HG03139 (cell line): ENCODE results near the gene OBSCN.

Experiments
- ATAC-seq: cut with Tn5 transposase; IDR thresholded peaks from one replicate; pipeline ENCODE4 v1.9.1; 2021; ENCODE audit not compliant: unreplicated experiment

OBSCN gene

DNA sequence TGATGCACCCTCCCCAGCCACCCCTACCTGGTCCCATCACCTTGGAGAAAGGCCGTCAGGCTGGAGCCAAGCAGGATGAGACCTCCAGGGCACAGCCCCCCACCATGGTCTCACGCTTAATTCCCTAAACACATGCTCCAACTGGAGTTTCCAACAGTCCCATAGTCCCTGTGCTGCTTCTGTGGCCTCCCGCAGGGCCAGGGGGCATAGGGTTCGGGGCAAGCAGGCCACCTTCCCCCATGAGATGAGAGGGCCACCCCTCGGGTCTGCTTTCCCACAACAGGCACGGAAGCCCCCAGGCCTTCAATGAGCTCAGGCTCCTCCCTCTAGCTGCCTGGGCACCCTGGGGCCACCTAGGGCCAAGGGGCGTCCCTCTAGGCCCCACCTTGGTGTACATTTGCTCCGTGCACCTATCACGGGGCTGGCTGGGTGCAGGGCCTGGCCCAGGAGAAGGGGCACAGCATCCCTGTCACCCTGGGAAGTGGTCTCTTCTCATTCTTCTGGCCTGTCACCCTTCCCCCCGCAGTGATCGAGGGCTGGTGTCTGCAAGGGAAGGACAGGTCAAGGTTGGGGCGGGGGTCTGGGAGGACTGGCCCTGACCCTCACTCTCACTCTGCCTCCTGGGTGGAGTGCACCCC, 156.3 kb downstream of the OBSCN start:
- no peak for ATAC-seq

DNA sequence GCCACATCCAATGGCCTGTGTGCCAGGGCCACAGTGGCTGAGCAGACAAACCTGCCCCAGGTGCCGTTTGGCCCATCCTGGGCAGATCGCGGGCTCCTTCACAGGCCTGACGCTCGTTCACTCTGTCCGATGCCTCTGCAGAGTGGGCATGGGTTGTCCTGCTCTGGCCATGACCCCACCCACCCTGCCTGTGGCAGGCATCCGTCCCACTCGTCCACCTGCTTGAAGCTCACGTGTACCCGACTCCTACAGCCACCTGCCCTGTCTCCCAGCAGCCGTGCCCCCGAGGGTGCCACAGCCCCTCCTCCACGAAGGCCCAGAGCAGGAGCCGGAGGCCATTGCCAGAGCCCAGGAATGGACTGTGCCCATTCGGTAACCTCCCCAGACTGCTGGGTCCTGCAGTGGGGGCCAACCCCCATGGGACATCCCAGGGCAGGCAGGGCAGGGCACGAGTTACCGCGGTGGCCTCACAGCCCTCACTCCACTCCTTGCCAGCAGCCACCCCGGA, 156.9 kb downstream of the OBSCN start:
- no peak for ATAC-seq

DNA sequence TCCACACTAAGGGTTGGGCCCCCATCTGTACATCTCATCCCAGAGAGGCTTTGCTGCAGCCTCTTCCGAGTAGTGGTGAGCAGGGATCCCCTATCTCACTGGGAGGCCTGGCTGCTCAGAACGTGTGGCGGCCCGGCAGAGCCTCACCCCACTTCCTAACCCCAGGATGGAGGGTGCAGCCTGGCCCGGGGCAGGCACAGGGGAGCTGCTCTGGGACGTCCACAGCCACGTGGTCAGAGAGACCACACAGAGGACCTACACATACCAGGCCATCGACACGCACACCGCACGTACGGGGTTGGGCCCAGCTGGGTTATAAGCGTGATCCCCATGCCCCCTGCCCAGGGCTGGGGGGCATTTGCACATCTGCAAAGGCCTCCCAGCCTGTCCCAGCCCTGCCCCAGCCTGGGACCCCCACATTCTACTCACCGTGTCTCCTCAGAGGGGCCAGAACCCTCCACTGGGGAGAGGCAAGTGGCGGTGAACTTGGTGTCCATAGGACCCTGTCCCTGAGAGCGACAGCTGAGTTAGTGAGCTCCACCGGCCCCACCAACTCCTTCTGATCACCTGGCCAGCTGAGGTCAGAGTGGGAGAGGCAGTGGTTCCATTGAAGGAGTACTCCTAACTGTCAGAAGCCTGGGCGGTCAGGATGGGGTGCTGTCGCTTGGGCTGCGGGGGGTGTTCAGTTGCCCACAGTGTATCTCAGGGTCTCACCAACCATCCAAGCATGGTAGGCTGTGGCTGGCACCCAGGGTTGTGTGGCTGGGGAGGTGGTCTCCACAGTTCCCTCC, 157.6 kb downstream of the OBSCN start:
- ATAC-seq = no peak

- ATAC-seq = no peak
Observed at GRCh38 chr1:228366062-228366865, 158.4 kb downstream of the OBSCN start.

GRCh38 chr1:228366866-228367741, 159.3 kb downstream of the OBSCN start:
- no peak for ATAC-seq

DNA sequence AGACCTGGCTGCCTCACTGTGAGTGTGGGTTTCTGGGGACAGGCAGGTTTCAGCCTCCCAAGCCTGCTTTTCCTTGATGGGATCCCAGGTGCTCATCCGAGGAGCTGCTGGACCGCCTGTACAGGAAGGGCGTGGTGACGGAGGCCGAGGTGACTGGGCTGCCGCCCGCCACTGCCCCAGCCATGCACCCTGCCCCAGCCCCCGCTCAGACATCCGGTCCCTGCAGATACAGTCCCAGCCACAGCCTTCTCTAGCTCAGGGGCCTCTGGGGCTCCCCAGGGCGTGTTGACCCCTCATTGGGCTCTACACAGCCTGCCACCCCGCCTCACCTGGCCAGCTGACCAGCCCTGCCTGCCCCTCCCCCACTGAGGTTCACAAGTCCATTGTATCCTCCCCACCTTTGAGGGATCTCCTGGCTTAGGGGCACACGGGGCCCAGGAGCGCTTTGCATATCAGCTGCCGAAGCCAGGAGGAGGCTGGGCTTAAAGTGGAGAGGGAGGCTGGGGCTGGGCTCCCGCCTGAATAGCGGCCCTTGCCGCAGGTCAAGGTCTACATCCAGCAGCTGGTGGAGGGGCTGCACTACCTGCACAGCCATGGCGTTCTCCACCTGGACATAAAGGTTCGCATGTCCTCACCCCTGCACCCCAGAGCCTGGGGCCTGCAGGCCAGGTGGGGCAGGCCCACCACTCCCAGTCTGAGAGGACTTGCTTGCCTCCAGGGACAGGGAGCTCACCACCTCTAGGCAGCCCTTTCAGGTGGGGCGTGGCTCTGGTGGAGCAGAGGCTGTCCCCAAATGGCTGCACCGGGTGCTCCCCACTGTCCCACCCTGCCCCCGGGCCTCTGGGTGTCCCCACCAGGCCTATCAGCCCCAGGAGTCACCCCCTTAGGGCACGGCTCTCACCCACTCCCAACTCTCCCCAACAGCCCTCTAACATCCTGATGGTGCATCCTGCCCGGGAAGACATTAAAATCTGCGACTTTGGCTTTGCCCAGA, 160.3 kb downstream of the OBSCN start:
- ATAC-seq = no peak

- no peak for ATAC-seq
Observed at GRCh38 chr1:228368801-228369607, 161.2 kb downstream of the OBSCN start.

DNA sequence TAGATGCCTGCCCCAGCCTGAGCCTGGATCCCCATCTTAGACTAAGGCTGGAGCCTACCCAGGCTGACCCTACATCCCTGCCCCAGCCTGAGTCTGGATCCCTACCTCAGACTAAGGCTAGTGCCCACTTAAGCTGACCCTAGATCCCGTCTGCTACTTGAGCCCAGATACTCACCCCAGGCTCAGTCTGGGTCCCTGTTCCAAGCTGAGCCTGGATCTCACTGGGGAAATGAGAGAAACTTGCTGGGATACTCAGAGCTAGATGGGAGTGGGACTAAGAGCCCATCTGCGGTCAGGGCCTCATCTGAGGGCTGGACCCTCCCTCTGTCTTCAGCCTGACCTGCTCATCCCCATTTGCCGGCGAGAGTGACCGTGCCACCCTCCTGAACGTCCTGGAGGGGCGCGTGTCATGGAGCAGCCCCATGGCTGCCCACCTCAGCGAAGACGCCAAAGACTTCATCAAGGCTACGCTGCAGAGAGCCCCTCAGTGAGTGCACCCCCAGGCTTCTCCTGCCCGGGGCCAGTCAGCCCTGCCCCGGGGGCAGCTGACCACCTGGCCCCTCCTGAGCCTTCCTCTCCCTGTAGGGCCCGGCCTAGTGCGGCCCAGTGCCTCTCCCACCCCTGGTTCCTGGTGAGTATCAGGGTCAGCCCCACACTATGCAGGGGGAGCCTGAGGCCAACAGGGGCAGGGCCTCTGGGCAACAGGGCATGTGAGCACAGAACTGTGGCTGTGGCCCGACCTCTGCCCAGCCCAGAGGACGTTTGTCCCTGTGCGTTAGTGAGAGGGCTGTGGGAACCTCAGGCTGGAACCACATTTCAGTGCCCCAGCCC, 162.0 kb downstream of the OBSCN start:
- no peak for ATAC-seq

DNA sequence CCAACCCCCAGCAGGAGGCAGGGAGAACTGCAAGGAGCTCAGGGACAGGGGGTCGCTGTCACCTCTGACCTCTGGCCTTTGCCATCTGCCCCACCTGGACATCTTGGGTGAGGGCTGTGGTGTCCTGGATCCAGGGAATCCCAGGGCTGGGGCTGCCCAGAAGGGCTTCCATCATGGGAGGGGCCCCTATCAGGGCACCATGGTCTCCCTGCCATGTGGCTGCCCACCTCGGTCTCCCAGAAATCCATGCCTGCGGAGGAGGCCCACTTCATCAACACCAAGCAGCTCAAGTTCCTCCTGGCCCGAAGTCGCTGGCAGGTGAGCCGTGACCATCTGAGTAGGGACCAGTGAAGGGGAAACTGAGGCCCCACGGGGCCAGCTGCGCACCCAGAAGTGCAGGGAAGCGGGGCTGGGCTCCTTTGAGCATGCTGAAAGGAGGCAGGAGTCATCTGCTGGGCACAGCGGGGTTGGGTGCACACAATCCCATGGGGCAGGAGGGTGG, 162.6 kb downstream of the OBSCN start:
- no peak for ATAC-seq

- no peak for ATAC-seq
Observed at GRCh38 chr1:228370941-228371740, 163.3 kb downstream of the OBSCN start.

DNA sequence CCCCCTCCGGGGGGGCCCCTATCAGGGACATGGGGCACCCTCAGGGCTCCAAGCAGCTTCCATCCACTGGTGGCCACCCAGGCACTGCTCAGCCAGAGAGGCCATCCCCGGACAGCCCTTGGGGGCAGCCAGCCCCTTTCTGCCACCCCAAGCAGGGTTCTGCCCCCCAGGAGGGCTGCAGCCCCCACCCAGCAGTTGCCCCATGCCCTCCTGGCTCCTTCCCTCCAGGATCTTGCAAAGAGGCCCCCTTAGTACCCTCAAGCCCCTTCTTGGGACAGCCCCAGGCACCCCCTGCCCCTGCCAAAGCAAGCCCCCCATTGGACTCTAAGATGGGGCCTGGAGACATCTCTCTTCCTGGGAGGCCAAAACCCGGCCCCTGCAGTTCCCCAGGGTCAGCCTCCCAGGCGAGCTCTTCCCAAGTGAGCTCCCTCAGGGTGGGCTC, 163.9 kb downstream of the OBSCN start:
- ATAC-seq = no peak

DNA sequence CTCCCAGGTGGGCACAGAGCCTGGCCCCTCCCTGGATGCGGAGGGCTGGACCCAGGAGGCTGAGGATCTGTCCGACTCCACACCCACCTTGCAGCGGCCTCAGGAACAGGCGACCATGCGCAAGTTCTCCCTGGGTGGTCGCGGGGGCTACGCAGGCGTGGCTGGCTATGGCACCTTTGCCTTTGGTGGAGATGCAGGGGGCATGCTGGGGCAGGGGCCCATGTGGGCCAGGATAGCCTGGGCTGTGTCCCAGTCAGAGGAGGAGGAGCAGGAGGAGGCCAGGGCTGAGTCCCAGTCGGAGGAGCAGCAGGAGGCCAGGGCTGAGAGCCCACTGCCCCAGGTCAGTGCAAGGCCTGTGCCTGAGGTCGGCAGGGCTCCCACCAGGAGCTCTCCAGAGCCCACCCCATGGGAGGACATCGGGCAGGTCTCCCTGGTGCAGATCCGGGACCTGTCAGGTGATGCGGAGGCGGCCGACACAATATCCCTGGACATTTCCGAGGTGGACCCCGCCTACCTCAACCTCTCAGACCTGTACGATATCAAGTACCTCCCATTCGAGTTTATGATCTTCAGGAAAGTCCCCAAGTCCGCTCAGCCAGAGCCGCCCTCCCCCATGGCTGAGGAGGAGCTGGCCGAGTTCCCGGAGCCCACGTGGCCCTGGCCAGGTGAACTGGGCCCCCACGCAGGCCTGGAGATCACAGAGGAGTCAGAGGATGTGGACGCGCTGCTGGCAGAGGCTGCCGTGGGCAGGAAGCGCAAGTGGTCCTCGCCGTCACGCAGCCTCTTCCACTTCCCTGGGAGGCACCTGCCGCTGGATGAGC, 164.5 kb downstream of the OBSCN start:
- ATAC-seq = no peak

DNA sequence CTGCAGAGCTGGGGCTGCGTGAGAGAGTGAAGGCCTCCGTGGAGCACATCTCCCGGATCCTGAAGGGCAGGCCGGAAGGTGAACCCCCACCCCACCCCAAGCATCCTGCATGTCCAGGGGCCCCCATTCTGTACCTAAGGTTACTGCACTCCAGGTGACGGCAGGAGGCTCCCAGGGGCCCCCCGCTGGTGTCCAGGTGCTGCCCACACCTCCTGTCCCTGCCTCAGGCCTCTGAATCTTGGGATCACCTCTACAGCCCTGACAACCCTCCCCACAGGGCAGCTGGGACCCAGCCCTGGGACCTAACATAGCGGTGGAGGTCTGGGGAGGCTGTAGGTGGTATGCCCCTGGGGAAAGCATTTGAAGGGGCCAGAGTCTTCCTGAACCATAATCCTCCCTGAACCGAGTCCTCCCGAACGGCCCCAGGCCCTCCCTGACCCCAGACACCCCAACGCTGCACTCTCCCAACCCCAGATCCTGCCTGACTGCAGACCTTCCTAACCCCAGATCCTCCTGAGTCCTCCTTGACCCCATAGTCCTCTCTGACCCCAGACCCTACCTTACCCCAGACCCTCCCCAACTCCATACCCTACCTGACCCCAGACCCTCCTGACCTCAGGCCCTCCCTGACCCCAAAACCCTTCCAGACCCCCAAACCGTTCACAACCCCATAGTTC, 165.3 kb downstream of the OBSCN start:
- no peak for ATAC-seq

DNA sequence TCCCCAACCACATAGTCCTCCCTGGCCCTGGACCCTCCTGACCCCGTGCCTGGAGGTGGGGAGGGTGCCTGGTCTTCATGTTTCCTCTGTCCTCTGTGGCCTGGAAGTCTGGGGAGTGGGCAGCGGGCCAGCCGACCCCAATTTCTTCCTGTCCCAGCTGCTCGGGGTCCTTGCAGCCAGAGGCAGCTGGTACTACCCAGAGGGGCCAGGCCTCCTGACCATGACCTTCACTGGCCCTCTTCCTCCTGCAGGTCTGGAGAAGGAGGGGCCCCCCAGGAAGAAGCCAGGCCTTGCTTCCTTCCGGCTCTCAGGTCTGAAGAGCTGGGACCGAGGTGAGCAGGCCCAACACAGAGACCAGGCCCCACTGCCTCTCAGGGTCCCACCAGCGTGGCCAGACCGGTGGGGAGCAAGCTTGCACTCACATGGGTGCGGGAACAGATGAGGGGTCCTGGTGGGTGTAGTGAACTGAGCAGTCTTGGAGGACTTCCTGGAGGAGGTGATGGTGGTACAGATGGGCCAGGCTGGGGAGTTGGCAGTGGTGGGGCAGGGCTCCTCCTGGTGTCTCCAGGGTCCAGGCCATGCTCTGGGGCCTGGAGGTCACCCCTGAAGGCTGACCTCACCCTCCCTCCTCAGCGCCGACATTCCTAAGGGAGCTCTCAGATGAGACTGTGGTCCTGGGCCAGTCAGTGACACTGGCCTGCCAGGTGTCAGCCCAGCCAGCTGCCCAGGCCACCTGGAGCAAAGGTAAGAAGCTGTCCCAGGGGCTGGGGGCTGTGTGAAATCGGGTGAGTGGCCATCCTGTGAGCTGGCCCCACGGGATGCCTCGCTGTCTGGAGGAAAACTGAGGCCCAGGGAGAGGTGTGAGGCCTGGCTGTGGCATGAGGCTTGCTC, 166.1 kb downstream of the OBSCN start:
- ATAC-seq = no peak
